HG02623 (cell line): ENCODE measurements around the gene RAC2.

Experiments
- ATAC-seq: cut with Tn5 transposase; IDR thresholded peaks from one replicate; pipeline ENCODE4 v1.9.1; 2021; ENCODE audit warnings: moderate library complexity; ENCODE audit not compliant: unreplicated experiment

RAC2 gene

GRCh38 chr22:37192204-37192603, 51.9 kb downstream of the RAC2 start:
- ATAC-seq, result no peak

DNA sequence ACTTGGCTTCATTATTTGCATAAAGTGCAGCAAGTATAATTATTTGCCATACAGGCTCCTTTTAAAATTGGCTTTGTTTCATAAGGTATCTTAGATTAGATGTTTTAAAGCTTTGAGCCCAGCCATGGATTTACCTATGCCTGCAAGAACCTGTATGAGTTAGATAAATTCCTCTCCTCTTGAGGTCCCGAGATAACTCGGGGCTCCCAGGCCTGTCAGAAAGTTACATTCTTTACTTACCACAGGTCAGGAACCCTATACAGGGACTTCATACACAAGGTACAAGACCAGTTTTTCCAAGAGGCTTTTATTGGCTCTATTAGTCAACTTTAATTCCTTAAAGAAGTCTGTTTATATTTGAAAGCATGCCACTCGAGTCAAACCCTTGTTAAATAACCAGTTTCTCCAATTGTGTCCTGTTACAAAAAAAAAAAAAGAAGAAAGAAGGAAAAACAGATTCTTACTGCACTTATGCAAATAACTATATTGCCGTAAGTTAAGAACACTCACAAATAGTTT, 53.7 kb downstream of the RAC2 start:
- no peak for ATAC-seq

- ATAC-seq, result no peak
Observed at GRCh38 chr22:37188901-37189466, 55.1 kb downstream of the RAC2 start.

DNA sequence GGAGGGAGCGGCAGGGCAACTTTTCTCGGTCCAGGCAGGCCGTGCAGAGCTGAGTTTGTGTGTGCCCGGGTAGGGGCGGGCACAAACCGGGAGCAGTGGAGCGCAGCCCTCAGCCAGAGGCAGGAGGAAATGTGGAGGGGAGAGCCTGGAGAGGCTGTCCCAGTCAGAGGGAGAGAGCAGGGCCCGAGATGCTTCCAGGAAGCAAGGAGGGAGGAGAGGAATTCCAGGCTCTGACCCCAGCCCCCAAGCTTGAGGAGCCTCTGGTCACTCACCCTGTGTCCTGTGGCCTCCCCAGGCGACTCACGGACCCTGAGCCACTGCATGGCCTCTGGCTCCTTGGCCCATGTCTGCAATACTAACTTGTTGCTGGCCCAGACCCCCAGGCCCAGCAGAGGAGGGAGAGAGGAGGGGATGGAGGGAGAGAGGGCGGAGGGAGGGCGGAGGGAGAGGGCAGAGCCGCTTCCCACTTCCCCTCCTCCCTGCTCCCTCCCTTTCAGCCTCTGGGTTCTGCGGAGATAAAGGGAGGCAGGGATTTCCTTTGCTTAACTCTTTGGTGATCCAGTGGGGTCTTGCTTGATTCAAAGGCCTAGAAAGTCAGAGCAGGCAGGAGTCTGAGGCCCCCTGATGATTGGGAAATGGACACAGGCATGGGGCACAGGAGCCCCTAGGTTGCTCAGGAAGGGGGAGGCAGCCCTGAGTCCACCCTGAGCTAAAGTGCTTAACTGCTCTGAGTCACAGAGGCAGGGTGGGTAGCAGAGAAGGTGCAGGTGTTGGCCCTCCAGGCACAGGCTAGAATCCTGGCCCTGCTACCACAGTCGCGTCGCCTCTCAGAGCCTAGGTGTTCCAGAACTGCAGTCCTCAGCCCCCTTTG, 55.9 kb downstream of the RAC2 start, which contains the start of gene C1QTNF6:
Gene C1QTNF6, minus strand, starts transcription at position 357 of the 871 bp plus-strand sequence. Its CDS starts 34 bp downstream, at position 323.
- ATAC-seq, result no peak

- ATAC-seq, result no peak
Observed at GRCh38 chr22:37187552-37187890, 56.5 kb downstream of the RAC2 start.

- no peak for ATAC-seq
Observed at GRCh38 chr22:37186997-37187522, 57.0 kb downstream of the RAC2 start.

DNA sequence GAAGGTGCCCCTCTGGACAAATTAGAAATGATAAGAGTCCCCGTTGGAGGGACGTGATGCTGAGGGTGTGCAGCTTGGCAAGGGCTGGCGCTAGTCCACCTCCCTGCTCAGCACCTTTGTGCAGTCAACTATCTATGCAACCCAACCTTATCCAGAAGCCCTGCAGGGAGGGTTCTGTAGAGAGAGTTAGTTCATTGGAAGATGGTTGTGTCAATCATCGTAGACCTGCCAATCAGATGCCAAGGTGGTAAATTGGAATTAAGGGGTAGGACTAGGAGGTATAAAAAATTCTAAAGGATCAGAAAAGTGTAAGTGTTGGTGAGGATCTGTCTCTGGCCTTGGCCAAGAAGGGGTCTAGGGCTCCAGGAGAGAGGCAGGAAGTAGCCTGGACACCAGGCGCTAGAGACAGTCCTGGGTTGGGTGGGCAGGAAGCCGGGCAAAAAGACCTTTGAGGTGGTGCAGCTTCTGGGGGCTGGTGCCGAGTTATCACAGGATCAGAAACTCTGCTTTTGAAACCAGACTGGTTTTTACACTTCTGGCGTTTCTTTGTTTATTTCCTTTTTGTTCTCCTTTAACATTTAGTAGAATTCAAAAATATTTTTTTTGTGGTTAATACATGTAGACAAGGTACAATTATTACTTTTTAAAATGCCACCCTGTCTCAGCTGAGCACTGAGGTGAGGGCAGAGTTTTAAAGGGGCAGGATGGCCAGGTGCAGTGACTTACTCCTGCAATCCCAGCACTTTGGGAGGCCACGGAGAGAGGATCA, 57.7 kb downstream of the RAC2 start:
- no peak for ATAC-seq

GRCh38 chr22:37185646-37186227, 58.3 kb downstream of the RAC2 start:
- ATAC-seq, result no peak

GRCh38 chr22:37184816-37185541, 59.1 kb downstream of the RAC2 start:
- no peak for ATAC-seq

- no peak for ATAC-seq
Observed at GRCh38 chr22:37184380-37184755, 59.7 kb downstream of the RAC2 start.

DNA sequence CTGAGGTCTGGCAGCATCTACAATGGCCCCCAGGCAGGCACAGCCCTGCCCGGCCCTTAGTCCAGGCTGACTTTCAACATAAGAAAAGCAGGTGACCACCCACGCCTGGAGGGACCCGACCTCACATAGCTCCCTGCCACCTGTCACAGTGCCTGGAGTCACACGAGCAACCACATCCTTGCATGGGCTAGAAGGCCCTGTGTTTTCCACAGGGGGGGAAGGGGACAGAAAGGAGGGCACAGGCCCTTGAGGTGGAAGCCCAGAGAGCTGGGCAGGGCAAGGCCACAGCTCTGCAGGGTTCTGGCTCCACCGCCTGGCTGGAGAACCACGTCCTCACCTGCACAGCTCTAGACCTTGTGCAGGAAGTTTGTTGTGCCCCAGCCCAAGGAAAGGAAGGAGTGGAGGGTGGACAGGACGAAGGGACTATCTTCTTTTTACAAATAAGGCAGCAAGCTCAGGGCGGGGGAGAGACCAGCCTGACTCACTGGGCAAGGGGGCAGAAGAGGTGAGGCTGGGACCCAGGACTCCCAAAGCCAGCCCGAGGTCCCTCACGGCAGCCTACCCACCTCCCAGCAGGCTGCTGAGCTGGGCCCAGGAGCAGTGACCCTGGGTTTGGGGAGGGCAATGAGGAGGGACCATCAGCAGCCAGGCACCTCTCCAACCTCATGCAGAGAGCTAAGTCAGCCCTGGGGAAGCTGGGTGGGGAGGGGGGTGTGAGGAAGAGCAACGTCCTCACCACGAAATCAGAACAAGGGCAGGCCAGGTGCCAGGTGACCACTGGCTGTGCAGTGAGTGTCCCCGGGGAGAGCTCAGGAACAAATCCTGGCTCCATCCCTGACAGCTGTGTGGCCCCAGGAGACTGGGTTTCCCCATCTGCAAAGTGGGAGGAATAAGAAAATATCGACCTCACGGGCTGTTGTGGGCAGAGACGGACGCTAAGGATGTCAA, 60.4 kb downstream of the RAC2 start:
- no peak for ATAC-seq

DNA sequence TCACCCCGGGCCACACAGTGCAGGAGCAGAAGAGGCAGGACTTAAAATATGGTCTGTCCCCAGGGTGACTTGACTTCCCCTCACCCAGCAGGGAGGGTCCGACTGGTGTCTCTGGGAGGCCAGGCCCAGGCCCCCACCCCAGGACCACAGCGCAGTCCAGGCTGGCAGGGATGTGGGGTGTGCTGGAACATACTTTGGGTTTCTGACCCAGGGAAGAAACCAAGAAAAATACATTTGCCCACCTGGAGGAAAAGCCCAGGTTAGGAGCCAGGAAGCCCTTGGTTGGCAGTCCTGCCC, 61.2 kb downstream of the RAC2 start:
- ATAC-seq, result no peak

DNA sequence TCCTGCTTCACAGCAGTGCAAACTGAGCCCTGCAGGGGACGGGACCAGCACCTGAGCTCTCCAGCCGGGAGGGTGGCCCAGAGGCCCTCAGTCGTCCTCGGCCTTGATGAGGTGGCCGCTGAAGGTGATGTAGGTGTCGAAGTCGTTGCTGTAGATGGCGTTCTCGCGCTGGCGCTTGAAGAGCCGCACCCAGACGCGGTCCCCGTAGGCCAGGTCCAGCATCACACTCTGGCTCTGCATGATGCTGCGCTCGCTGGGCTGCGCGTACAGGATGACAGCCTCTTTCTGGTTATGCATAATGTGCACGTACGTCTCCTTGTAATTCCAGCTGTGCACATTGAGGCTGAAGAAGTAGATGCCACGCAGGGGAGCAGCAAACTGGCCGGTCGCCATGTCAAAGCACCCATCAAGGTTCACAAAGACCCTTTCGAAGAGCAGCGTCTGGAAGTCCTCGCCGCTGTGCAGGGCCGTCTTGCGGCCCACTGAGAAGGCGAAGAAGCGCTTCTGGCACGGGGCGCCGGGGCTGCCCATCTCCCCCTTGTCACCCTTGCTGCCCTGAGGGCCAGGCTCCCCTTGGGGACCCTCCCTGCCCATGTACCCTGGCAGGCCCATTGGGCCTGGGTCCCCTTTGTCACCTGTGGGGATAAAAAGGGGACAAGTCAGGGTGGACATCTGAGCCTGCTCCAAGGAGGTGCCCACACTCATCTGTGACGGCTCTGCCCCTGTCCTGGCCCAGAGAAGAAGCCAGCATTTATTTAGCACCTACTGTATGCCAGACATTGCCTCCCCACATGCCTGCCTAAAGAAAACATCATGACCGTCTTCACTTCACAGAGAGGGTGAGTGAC, 61.7 kb downstream of the RAC2 start:
- no peak for ATAC-seq

DNA sequence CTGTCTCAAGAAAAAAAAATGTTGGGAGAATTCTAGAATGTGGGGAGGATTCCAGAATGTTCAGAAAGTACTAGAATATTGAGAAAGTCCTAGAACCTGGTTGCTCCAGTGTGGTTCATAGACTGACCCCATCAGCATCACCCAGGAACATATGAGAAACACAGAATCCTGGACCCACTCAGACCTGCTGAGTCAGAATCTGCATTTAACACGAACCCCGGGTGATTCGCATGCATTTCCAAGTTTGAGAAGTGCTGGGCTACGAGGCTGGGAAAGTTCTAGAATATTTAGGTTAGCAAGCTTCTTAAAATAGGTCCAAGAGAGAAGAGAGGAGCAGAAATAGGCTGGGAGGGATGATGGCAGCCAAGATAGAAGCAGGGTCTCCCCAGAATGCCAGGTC, 62.4 kb downstream of the RAC2 start:
- ATAC-seq, result no peak

DNA sequence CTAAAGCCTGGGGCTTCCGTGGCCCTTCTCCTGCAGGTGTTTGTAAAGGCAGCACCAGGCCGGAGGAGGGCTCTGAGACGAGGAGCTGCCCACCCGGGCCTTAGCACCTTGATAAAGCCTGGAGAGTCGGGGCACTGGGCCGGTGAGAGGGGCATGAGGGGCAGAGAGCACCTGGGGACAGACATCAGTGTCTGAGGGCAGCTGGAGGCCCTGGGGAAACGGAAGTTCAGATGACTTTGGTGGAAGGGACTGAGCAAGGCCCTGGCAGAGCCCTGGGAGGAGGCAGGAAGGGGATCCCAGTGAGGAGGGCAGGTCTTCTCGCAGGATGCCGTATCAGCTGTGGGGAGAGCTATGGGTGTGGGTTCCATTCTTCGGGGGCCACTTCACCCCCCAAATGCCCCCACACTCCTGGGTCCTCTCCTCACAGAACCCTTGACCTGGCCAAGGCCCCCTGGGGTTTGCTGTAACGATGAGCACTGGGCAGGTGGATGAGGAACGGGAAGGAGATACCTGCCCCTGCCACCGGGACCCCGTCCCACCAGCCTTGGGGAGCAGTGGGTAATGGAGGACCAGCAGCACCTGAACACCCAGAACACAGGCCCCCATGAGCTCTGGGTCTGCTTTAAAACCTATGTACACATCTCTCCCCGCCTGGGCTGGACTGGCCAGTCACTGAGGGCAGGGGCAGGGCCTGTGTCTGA, 63.4 kb downstream of the RAC2 start:
- ATAC-seq, result no peak

DNA sequence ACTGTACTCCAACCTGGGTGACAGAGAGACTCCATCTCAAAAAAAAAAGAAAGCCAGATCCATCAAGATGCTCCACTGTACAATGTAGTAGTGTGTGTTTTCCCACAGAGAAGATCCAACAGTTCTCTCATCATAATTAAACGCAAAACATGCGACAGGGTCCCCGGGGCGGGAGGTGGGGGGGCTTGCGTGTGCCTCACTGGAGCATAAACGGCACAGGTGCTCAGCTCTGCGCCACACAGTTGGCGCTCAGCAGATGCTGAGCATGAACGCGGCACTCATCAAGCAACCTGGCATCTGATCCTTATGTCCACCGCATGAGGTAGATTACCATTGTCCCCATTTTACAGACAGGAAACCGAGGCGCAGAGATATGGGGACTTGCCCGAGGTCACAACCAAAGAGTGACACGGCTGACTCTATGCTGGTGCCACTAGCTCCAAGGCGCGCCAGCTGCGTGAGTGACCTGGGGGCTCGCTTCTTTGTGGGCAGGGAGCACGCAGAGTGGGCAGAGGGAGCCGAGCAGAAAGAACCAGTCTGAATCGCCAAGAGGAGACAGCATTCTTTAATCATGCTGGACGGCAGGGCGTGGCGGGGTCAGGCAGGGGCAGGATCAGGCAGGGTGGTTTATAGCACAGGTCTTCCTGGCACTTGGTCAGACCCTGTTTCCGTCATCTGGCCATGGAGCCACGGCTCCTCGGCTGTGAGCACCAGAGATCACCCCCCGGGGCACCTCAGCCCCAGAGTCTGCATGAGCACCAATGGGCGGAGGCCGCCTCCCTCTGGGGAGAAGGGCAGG, 64.2 kb downstream of the RAC2 start:
- no peak for ATAC-seq

DNA sequence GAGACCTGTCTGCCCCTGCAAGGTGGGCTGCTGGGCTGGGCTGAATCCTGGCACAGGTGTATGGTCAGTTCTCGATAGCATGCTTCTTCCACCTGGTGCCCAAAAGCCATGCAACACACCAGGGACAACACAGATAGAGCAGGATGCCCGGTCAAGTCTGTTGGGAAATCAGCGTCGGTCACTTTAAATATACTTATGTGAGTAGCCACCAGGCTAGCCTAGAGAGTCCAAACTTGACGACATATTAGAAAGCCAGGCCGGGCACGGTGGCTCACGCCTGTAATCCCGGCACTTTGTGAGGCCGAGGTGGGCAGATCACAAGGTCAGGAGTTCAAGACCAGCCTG, 65.0 kb downstream of the RAC2 start:
- no peak for ATAC-seq
